Activated CD8-positive, alpha-beta T cell treated with anti-CD3 and anti-CD28 coated beads for 36 hours (primary cell): ENCODE data around the gene MRPL14. TPM values are rescaled to one million over a fixed set of nuclear protein-coding genes. Genes with fewer than 3 reads are reported as not detected.

Experiments
- ATAC-seq: fragments of 200-7000 bp; cut with Tn5 transposase; one replicate; pipeline ENCODE4 v1.10.0; 2021; ENCODE audit warnings: mild to moderate bottlenecking, moderate library complexity
- CTCF ChIA-PET: fragments of 350-600 bp; sonication (Branson Sonifier 250); formaldehyde crosslinking; loops from one replicate; lab custom pipeline; 2021; ENCODE audit warnings: antibody characterized with exemption; lab: Charles Lee
- POLR2A ChIA-PET: fragments of 350-600 bp; sonication (Branson Sonifier 250); formaldehyde crosslinking; loops from one replicate; lab custom pipeline; 2021; ENCODE audit warnings: antibody characterized with exemption; lab: Charles Lee
- DNase-seq: peaks from one replicate; pipeline ENCODE4 v3.0.0-alpha.2; 2020
- H3K27ac Mint-ChIP-seq: one replicate; pipeline ENCODE4 v1.8.0; 2021; ENCODE audit warnings: mild to moderate bottlenecking, mixed read lengths
- H3K27me3 Mint-ChIP-seq: one replicate; pipeline ENCODE4 v1.8.0; 2021; ENCODE audit warnings: mixed read lengths
- H3K36me3 Mint-ChIP-seq: one replicate; pipeline ENCODE4 v1.8.0; 2021; ENCODE audit warnings: low read depth, mixed read lengths
- H3K4me1 Mint-ChIP-seq: one replicate; pipeline ENCODE4 v1.8.0; 2021; ENCODE audit warnings: low read depth, mixed read lengths
- H3K4me3 Mint-ChIP-seq: one replicate; pipeline ENCODE4 v1.8.0; 2021; ENCODE audit warnings: mild to moderate bottlenecking, moderate library complexity, mixed read lengths
- H3K9me3 Mint-ChIP-seq: one replicate; pipeline ENCODE4 v1.8.0; 2021; ENCODE audit warnings: mixed read lengths
- intact Hi-C: fragments of 100-400 bp; cut with micrococcal nuclease; formaldehyde crosslinking; loops from one replicate; pipeline ENCODE4 v1.10.0; 2022
- total RNA-seq, 2 experiments: library from RNA; stranded (reverse); gene quantifications; one replicate each; pipeline ENCODE4 v1.2.3, GENCODE V29; 2021
- TF ChIP-seq, protein P1 (sequence below): fragments of 200-600 bp; IDR thresholded peaks from one replicate; pipeline ENCODE4 v1.8.0; 2022; ENCODE audit warnings: antibody characterized with exemption, mild to moderate bottlenecking

Gene MRPL14
- total RNA-seq, 2 experiments from 2014 or later: 42.8 to 44.3 TPM

DNA sequence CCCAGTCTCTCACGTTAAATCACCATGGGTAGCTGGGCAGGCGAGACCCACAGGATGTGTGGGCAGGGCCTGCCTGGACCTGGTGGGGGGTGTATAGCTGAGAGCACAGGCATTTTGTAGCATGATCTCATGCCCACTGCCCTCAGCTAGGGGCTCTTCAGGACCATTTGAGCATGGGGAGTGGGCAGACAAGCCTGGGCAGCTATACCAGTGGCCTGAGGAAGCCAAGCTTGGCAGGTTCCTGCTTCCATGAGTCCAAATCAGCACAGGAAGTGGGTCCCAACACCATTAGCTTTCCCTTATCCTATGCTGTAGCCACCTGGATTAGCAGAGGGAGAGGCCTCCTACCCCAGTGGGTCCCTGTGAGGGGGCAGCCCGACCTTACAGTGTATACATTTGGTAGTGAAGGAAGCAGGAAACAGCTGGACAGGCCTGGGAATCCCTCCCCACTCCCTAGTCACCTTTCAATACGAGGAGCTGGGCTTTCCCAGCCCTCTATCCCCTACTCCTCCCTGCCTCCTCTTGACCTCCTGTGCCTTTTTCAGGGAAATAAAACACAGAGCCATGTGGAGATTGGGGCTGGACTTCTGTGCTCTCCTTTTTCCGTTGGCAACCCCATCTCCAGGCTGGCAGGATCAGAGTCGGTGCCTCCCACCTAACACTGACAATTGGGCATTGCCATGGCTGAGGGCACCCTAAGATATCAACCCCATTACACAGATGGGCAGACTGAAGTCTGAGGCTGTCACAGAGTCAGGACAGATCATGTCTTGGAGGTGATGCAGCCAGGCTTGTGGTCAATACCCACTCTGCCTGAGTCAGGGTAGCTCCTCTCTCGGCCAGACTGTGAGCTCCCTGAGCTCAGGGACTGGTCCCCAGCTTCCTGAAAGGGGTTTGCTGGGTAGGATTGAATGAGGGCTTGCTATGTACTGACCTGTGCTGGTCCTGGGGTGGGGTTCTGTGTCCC, 59.8 kb downstream of the MRPL14 start:
- peaks cover 6% of the 10 kb centered on the region for H3K27me3 Mint-ChIP-seq
- TF ChIP-seq, protein P1, sequence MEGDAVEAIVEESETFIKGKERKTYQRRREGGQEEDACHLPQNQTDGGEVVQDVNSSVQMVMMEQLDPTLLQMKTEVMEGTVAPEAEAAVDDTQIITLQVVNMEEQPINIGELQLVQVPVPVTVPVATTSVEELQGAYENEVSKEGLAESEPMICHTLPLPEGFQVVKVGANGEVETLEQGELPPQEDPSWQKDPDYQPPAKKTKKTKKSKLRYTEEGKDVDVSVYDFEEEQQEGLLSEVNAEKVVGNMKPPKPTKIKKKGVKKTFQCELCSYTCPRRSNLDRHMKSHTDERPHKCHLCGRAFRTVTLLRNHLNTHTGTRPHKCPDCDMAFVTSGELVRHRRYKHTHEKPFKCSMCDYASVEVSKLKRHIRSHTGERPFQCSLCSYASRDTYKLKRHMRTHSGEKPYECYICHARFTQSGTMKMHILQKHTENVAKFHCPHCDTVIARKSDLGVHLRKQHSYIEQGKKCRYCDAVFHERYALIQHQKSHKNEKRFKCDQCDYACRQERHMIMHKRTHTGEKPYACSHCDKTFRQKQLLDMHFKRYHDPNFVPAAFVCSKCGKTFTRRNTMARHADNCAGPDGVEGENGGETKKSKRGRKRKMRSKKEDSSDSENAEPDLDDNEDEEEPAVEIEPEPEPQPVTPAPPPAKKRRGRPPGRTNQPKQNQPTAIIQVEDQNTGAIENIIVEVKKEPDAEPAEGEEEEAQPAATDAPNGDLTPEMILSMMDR: no peak
- H3K4me1 Mint-ChIP-seq: peaks cover 12% of the 10 kb centered on the region
- intact Hi-C loops: no loop called here
- ATAC-seq (no peak), DNase-seq (no peak)
- H3K36me3 Mint-ChIP-seq: no peaks in the 10 kb centered on the region
- no peaks in the 10 kb centered on the region for H3K9me3 Mint-ChIP-seq
- POLR2A ChIA-PET: no interaction called here
- CTCF ChIA-PET: interaction anchor here (0.9 to 1.1 kb wide), 2 partner anchors 9 to 12 kb away, joined by 3 to 5 read pairs; no protein-coding TSS in a partner anchor
- no peak overlapping the region for H3K4me3 Mint-ChIP-seq
- H3K27ac Mint-ChIP-seq: no peak overlapping the region

DNA sequence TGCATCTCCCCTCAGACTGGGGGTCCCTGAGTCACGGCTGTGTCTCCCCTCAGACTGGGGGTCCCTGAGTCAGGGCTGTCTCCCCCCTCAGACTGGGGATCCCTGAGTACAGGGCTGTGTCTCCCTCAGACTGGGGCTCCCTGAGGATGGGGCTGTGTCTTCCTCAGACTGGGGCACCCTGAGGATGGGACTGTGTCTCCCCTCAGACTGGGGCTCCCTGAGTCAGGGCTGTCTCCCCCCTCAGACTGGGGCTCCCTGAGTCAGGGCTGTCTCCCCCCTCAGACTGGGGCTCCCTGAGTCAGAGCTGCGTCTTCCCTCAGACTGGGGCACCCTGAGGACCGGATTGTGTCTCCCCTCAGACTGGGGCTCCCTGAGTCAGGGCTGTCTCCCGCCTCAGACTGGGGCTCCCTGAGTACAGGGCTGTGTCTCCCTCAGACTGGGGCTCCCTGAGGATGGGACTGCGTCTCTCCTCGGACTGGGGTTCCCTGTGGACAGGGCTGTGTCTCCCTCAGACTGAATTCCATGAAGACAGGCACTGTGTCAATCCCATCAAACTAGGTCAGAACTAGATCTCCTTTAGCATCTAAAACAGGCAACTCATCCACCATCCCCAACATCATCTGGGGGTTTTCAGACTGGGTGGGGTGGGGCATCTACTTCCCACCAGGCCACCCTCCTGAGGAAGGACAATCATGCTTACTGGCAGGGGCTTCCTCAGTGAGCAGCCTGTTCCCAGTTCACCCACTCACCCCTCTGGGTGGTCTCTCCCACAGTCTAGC, 60.7 kb downstream of the MRPL14 start:
- H3K4me3 Mint-ChIP-seq: no peak overlapping the region
- H3K9me3 Mint-ChIP-seq: no peaks in the 10 kb centered on the region
- CTCF ChIA-PET: interaction anchor here (0.5 kb wide), 1 partner anchor 478 kb away, joined by 3 read pairs; no protein-coding TSS in a partner anchor
- TF ChIP-seq, protein P1: no peak
- H3K36me3 Mint-ChIP-seq: no peaks in the 10 kb centered on the region
- H3K4me1 Mint-ChIP-seq: peaks cover 8% of the 10 kb centered on the region
- no peak for ATAC-seq
- peak overlapping the region; percentile 5 for H3K27ac Mint-ChIP-seq
- no peak for DNase-seq
- H3K27me3 Mint-ChIP-seq: peaks cover 4% of the 10 kb centered on the region
- POLR2A ChIA-PET: interaction anchor here (0.7 kb wide), 1 partner anchor 63 kb away, joined by 4 read pairs; no protein-coding TSS in a partner anchor
- intact Hi-C loops: no loop called here

- DNase-seq (no peak), ATAC-seq (no peak)
- POLR2A ChIA-PET: interaction anchor here (0.7 kb wide), 1 partner anchor 62 kb away, joined by 4 read pairs; no protein-coding TSS in a partner anchor
- no peak overlapping the region for H3K27ac Mint-ChIP-seq
- peaks cover 8% of the 10 kb centered on the region for H3K4me1 Mint-ChIP-seq
- intact Hi-C loops: no loop called here
- H3K27me3 Mint-ChIP-seq: peaks cover 1% of the 10 kb centered on the region
- CTCF ChIA-PET: interaction anchor here (0.5 to 9.1 kb wide), 4 partner anchors 8 to 477 kb away, joined by 3 to 59 read pairs (median 4); no protein-coding TSS in a partner anchor
- no peaks in the 10 kb centered on the region for H3K36me3 Mint-ChIP-seq
- H3K9me3 Mint-ChIP-seq: no peaks in the 10 kb centered on the region
- H3K4me3 Mint-ChIP-seq: no peak overlapping the region
- TF ChIP-seq, protein P1: no peak
These were observed 61.7 kb downstream of the MRPL14 start for GRCh38 chr6:44065443-44066140.

- intact Hi-C loops: no loop called here
- ATAC-seq (no peak), DNase-seq (no peak)
- no peaks in the 10 kb centered on the region for H3K9me3 Mint-ChIP-seq
- CTCF ChIA-PET: interaction anchor here (0.8 to 9.1 kb wide), 5 partner anchors 9 to 296 kb away, joined by 3 to 59 read pairs (median 5); no protein-coding TSS in a partner anchor
- H3K4me1 Mint-ChIP-seq: peaks cover 8% of the 10 kb centered on the region
- peaks cover 1% of the 10 kb centered on the region for H3K27me3 Mint-ChIP-seq
- H3K27ac Mint-ChIP-seq: no peak overlapping the region
- TF ChIP-seq, protein P1: no peak
- H3K4me3 Mint-ChIP-seq: no peak overlapping the region
- H3K36me3 Mint-ChIP-seq: no peaks in the 10 kb centered on the region
- POLR2A ChIA-PET: interaction anchor here (0.7 kb wide), 1 partner anchor 46 kb away, joined by 4 read pairs; no protein-coding TSS in a partner anchor
These were observed 62.3 kb downstream of the MRPL14 start for GRCh38 chr6:44064948-44065272.
